Adrenal gland (tissue), 12 donors: ENCODE measurements around the gene MRPS27. TPM values are rescaled to one million over a fixed set of nuclear protein-coding genes. Genes with fewer than 3 reads are reported as not detected.
"Not testable (repeated sequence)": the region's sequence is repeated elsewhere in the genome, so short reads cannot be mapped to it uniquely, and the experiment has no call there.

Experiments used
- DNase-seq, 7 donors: peaks; one replicate each; pipeline ENCODE4 v3.0.0-alpha.2; 2019 to 2020
- H3K27ac ChIP-seq, 5 donors: fragments of 200-600 bp; sonication (generic) in 4 of 5; 1 replicate in 3 of 5; 2 replicates in 2 of 5; pipeline versions ENCODE4 v1.5.1 to v1.8.0; 2016 to 2020; ENCODE audit warnings: mild to moderate bottlenecking in 1 of 5
- H3K27me3 ChIP-seq: fragments of 200-600 bp; 2 replicates; pipeline ENCODE4 v1.8.0; 2021
- H3K36me3 ChIP-seq, 2 donors: fragments of 200-600 bp; replicated peaks in 1 of 2; 1 replicate in 1 of 2; 2 replicates in 1 of 2; pipeline versions ENCODE4 v1.5.1 to v1.8.0; 2018 to 2022
- H3K4me1 ChIP-seq, 2 donors: fragments of 200-600 bp; replicated peaks in 1 of 2; 1 replicate in 1 of 2; 2 replicates in 1 of 2; pipeline versions ENCODE4 v1.5.1 to v1.8.0; 2018 to 2021
- H3K4me3 ChIP-seq, 4 donors: fragments of 200-600 bp; sonication (generic) in 3 of 4; one replicate each; pipeline ENCODE4 v1.5.1; 2016 to 2018
- H3K9me3 ChIP-seq, 3 donors: fragments of 200-600 bp; sonication (generic) in 1 of 3; replicated peaks in 1 of 3; 1 replicate in 2 of 3; 2 replicates in 1 of 3; pipeline versions ENCODE4 v1.5.1 to v1.8.0; 2016 to 2021
- POLR2A ChIP-seq, 2 donors: fragments of 450-650 bp; IDR thresholded peaks; one replicate each; pipeline ENCODE4 v1.6.1; 2017; ENCODE audit warnings: antibody characterized with exemption in 2 of 2, mild to moderate bottlenecking in 2 of 2, moderate library complexity in 1 of 2
- WGBS, 4 donors: extraction: QIAGEN DNeasy Blood & Tissue Kit in 2 of 4; methylation state at CpG; one replicate each; pipeline versions ENCODE4 v1.1.5 to v1.1.7; 2013 to 2017; 5-methylcytosine and 5-hydroxymethylcytosine counted together
- intact Hi-C, 2 donors: fragments of 100-400 bp; cut with DNase I; formaldehyde crosslinking; loops; one replicate each; pipeline versions ENCODE4 v1.14.1 to v1.15.0; 2022 to 2023
- polyA plus RNA-seq, 3 donors: library from polyadenylated mRNA; stranded (reverse); fragments of 200-250 nt in 2 of 3; fragments of 350-450 nt in 1 of 3; fragmentation: Illumina TruSeq in 1 of 3; extraction: RNeasy Lipid Tissue Mini Kit (QIAGEN cat#74804) in 1 of 3; gene quantifications; one replicate each; pipeline ENCODE4 v1.2.3, GENCODE V29; 2013 to 2014
- total RNA-seq, 9 donors: library from RNA; depleted of rRNA in 4 of 9; stranded (reverse); fragments of >200 nt in 4 of 9; fragments of 120-200 nt in 1 of 9; fragmentation: NEBNext Ultra II Directional in 1 of 9; extraction: Animal tissue kit (Norgen Biotek cat#: 25700) in 1 of 9; gene quantifications; one replicate each; pipeline versions ENCODE4 v1.1.0 to v1.2.4, GENCODE V29; 2013 to 2023
- TF ChIP-seq, protein P1 (sequence below), 6 experiments: fragments of 450-650 bp in 4 of 6; fragments of 200-600 bp in 2 of 6; sonication (generic) in 1 of 6; IDR thresholded peaks; 1 replicate in 5 of 6; 2 replicates in 1 of 6; pipeline versions ENCODE4 v1.5.1 to v1.8.0; 2016 to 2021; ENCODE audit warnings: antibody characterized with exemption in 6 of 6, mild to moderate bottlenecking in 2 of 6, moderate library complexity in 1 of 6
- donor health status: healthy with polysubstance abuse.
- donor health status: Bipolar disorder and iron deficiency.
- donor health status: DM: yes; HTN: yes; CAD: no.
- donor health status: DM: no; HTN: no; CAD: no.
- donor health status: DM: no; HTN: no; CAD: no.
- donor health status: DM: yes; HTN: yes; CAD: no.

MRPS27 gene
- total and polyA plus RNA-seq, 12 donors = 20.8 to 92.8 (median 67.3) TPM

DNA sequence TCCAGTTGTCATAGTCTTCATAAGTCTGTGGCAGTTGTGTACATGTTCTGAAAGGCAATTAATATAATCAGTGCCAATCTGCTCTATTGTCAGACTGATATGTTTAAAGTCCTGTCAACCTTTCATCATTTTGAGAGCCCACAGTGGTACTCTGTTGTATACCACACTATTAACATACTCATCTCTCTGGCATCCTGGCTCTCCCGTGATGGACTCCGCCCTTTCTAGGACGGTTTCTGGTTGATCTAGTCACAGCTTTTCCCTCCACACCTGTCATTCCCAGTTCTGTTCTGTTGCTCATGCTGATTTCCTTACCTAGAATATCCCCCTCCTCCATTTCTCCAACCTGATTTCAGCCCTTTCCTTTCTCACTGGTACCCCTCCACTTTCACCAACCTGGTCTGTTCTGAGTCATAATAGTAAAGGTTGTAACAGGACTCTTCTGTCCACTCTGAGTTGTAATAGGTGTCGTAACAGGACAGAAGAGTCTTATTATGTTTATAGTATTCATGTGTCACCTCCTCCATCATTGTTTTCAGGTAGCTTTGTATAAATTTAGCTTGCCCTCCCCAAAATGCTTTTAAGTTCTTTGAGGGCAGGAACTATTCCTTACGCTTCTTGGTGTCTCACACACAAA is 4.3 kb upstream of the MRPS27 start:
- TF ChIP-seq, protein P1, sequence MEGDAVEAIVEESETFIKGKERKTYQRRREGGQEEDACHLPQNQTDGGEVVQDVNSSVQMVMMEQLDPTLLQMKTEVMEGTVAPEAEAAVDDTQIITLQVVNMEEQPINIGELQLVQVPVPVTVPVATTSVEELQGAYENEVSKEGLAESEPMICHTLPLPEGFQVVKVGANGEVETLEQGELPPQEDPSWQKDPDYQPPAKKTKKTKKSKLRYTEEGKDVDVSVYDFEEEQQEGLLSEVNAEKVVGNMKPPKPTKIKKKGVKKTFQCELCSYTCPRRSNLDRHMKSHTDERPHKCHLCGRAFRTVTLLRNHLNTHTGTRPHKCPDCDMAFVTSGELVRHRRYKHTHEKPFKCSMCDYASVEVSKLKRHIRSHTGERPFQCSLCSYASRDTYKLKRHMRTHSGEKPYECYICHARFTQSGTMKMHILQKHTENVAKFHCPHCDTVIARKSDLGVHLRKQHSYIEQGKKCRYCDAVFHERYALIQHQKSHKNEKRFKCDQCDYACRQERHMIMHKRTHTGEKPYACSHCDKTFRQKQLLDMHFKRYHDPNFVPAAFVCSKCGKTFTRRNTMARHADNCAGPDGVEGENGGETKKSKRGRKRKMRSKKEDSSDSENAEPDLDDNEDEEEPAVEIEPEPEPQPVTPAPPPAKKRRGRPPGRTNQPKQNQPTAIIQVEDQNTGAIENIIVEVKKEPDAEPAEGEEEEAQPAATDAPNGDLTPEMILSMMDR (IDR thresholded peaks at IDR 0.05) = no peak
- no peak for TF ChIP-seq POLR2A (IDR thresholded peaks at IDR 0.05)
- Histone ChIP-seq H3K4me1 (peaks cover 10 to 14% of the 10 kb centered on the region in 2 donors), H3K4me3 (no peak overlapping the region), H3K9me3 (no peaks in the 10 kb centered on the region), H3K27ac (no peak overlapping the region), H3K27me3 (no peaks in the 10 kb centered on the region), H3K36me3 (peaks cover 0 to 35% of the 10 kb centered on the region in 2 donors)
- intact Hi-C loops = loop anchor here in 1 of 2 donors (10.0 kb wide), 1 partner anchor 540 kb away; no protein-coding TSS in a partner anchor
- 90 to 95% (median 93%) methylated on average over 5 of the region's 5 CpGs for WGBS, 4 donors
- no peak for DNase-seq

- H3K27ac ChIP-seq = peak overlapping the region in 3 of 5 donors; percentile 5 to 67 (median 44)
- WGBS, 4 donors = 7 to 11% (median 8%) methylated on average over 23 to 28 of the region's 28 CpGs
- peak in 5 of 7 donors; percentile 15 to 33 (median 25) for DNase-seq
- H3K27me3 ChIP-seq, intact Hi-C loops, H3K9me3 ChIP-seq: not testable (repeated sequence)
- peaks cover 0 to 14% of the 10 kb centered on the region in 2 donors for H3K36me3 ChIP-seq
- H3K4me3 ChIP-seq = peak overlapping the region in 3 of 4 donors; percentile 55 to 67 (median 67)
- H3K4me1 ChIP-seq = peaks cover 21 to 24% of the 10 kb centered on the region in 2 donors
These were observed 535 bp downstream of the MRPS27 start for GRCh38 chr5:72319435-72319975.

GRCh38 chr5:72314571-72315172 is 5.4 kb downstream of the MRPS27 start:
- H3K9me3 ChIP-seq = no peaks in the 10 kb centered on the region
- H3K27me3 ChIP-seq = no peaks in the 10 kb centered on the region
- 73 to 78% (median 76%) methylated on average over 3 of the region's 3 CpGs for WGBS, 4 donors
- no peak overlapping the region for H3K4me3 ChIP-seq
- intact Hi-C loops = no loop called here
- TF ChIP-seq POLR2A (IDR thresholded peaks at IDR 0.05) = no peak
- TF ChIP-seq, protein P1 (IDR thresholded peaks at IDR 0.05) = peak in 4 of 6 experiments; percentile 22 to 35 (median 32)
- no peak overlapping the region for H3K27ac ChIP-seq
- H3K36me3 ChIP-seq = peaks cover 0 to 21% of the 10 kb centered on the region in 2 donors
- peak in 5 of 7 donors; percentile 42 to 68 (median 52) for DNase-seq
- peaks cover 15 to 17% of the 10 kb centered on the region in 2 donors for H3K4me1 ChIP-seq

DNA sequence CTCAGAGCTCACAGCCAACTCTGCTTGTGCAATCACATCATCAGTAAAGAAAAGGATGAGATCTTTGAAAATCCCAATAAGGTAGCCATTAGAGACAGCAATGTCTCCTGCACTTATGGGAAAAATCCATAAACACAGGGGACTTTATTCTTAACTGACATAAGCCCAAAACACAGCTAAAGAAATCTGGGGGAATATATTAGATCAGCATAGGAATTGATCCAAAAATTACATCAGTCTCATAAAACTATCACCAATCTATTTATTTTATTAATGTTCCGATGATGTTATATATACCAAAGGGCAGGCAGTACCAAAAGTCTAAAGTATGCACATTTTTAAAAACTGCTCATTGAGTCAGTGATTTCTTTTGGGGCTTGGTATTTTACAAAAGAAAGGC is 6.9 kb downstream of the MRPS27 start:
- intact Hi-C loops = no loop called here
- H3K27ac ChIP-seq = no peak overlapping the region

More for the DNA sequence above, 6.9 kb downstream of the MRPS27 start:
- H3K4me3 ChIP-seq = no peak overlapping the region
- peaks cover 5 to 8% of the 10 kb centered on the region in 2 donors for H3K4me1 ChIP-seq
- TF ChIP-seq, protein P1 (IDR thresholded peaks at IDR 0.05) = no peak
- TF ChIP-seq POLR2A (IDR thresholded peaks at IDR 0.05) = no peak
- WGBS, 4 donors = 76 to 88% (median 85%) methylated on average over 1 of the region's 1 CpG
- H3K27me3 ChIP-seq = no peaks in the 10 kb centered on the region
- DNase-seq = no peak
- peaks cover 0 to 21% of the 10 kb centered on the region in 2 donors for H3K36me3 ChIP-seq
- no peaks in the 10 kb centered on the region for H3K9me3 ChIP-seq
